Endothelial cell of umbilical vein (primary cell): ENCODE results near the gene INO80C. TPM values are rescaled to one million over a fixed set of nuclear protein-coding genes. Genes with fewer than 3 reads are reported as not detected.

ENCODE experiments used
- BruUV-seq: library from RNA; stranded (reverse); fragments of 400-500 nt; replicated peaks from 2 replicates; lab custom pipeline; 2021; lab: Mats Ljungman, UMichigan
- CTCF ChIA-PET: fragments of 300-600, 350-600 bp; sonication (Branson Sonifier 250); formaldehyde crosslinking; loops from one replicate; lab custom pipeline; 2021; ENCODE audit warnings: antibody characterized with exemption, inconsistent platforms; lab: Charles Lee
- POLR2A ChIA-PET: fragments of 300-600, 350-600 bp; sonication (Branson Sonifier 250); formaldehyde crosslinking; loops from one replicate; lab custom pipeline; 2021; ENCODE audit warnings: antibody characterized with exemption, inconsistent platforms; lab: Charles Lee
- DNase-seq: peaks from one replicate; pipeline ENCODE4 v3.0.0-alpha.2; 2011; ENCODE audit warnings: low read depth, low spot score
- FAIRE-seq: peaks from 2 replicates; lab custom pipeline; 2011; peaks lifted over from hg19 to GRCh38; lab: Jason Lieb, UNC
- H2AFZ ChIP-seq: 2 replicates; pipeline ENCODE4 v1.6.0; 2012; ENCODE audit warnings: low read depth, low read length, control low read depth, inconsistent platforms
- H3K27ac ChIP-seq: 2 replicates; pipeline ENCODE4 v1.5.1; 2011; ENCODE audit warnings: low read depth, mild to moderate bottlenecking, control low read depth, low read length, moderate library complexity; ENCODE audit not compliant: insufficient read depth
- H3K27me3 ChIP-seq, 2 experiments: 2 replicates each; pipeline versions ENCODE4 v1.6.0 to v1.6.1; 2011; ENCODE audit warnings: low read length in 2 of 2, mixed read lengths in 1 of 2; ENCODE audit not compliant: control insufficient read depth in 2 of 2, insufficient read depth in 2 of 2
- H3K36me3 ChIP-seq, 2 experiments: 2 replicates in 1 of 2; 3 replicates in 1 of 2; pipeline ENCODE4 v1.5.1; 2011; ENCODE audit warnings: low read length in 2 of 2, mild to moderate bottlenecking in 1 of 2, moderate library complexity in 1 of 2; ENCODE audit not compliant: control insufficient read depth in 2 of 2, insufficient read depth in 2 of 2; ENCODE audit errors: extremely low read depth in 1 of 2
- H3K4me1 ChIP-seq: 3 replicates; pipeline ENCODE4 v1.5.1; 2011; ENCODE audit warnings: mild to moderate bottlenecking, low read length; ENCODE audit not compliant: control insufficient read depth, insufficient read depth; ENCODE audit errors: extremely low read depth
- H3K4me2 ChIP-seq: 2 replicates; pipeline ENCODE4 v1.6.1; 2011; ENCODE audit warnings: low read length, control low read depth, mixed read lengths; ENCODE audit not compliant: insufficient read depth
- H3K4me3 ChIP-seq, 3 experiments: fragments of 200-600 bp in 1 of 3; sonication (generic), shearing (Covaris generic) in 1 of 3; replicated peaks in 1 of 3; 2 replicates each; pipeline ENCODE4 v1.5.1; 2011 to 2016; ENCODE audit warnings: control low read depth in 3 of 3, low read length in 3 of 3, mild to moderate bottlenecking in 2 of 3, inconsistent platforms in 1 of 3, low read depth in 1 of 3, moderate library complexity in 1 of 3; ENCODE audit not compliant: insufficient read depth in 1 of 3
- H3K79me2 ChIP-seq: 2 replicates; pipeline ENCODE4 v1.6.0; 2012; ENCODE audit warnings: low read length, inconsistent platforms; ENCODE audit not compliant: control insufficient read depth, insufficient read depth
- H3K9ac ChIP-seq: replicated peaks from 2 replicates; pipeline ENCODE3; 2011; ENCODE audit warnings: low read length, control low read depth; ENCODE audit not compliant: insufficient read depth; ENCODE audit errors: extremely low read depth
- H3K9me1 ChIP-seq: replicated peaks from 3 replicates; pipeline ENCODE4 v1.6.0; 2011; ENCODE audit warnings: mild to moderate bottlenecking, low read length; ENCODE audit not compliant: control insufficient read depth, insufficient read depth; ENCODE audit errors: extremely low read depth
- H3K9me3 ChIP-seq: replicated peaks from 2 replicates; pipeline ENCODE4 v1.5.1; 2012; ENCODE audit warnings: low read length, inconsistent platforms; ENCODE audit not compliant: control insufficient read depth, insufficient read depth
- H4K20me1 ChIP-seq: replicated peaks from 2 replicates; pipeline ENCODE3; 2011; ENCODE audit warnings: mild to moderate bottlenecking, low read length; ENCODE audit not compliant: control insufficient read depth, insufficient read depth; ENCODE audit errors: extremely low read depth
- CTCF ChIP-seq, 2 donors: IDR thresholded peaks; 1 replicate in 1 of 2; 2 replicates in 1 of 2; pipeline ENCODE4 v1.5.1; 2011; ENCODE audit warnings: low read length in 2 of 2, mild to moderate bottlenecking in 2 of 2, moderate library complexity in 2 of 2, control low read depth in 1 of 2, inconsistent platforms in 1 of 2, low read depth in 1 of 2; ENCODE audit not compliant: insufficient read depth in 1 of 2; ENCODE audit errors: extremely low read depth in 1 of 2
- EZH2 ChIP-seq: IDR thresholded peaks from 2 replicates; pipeline ENCODE4 v1.6.1; 2012; ENCODE audit warnings: borderline replicate concordance, low read depth, mild to moderate bottlenecking, moderate library complexity, low read length, inconsistent platforms; ENCODE audit not compliant: severe bottlenecking
- FOS ChIP-seq: IDR thresholded peaks from 2 replicates; pipeline ENCODE4 v1.6.1; 2011; ENCODE audit warnings: mild to moderate bottlenecking, low read length, moderate library complexity, borderline replicate concordance; ENCODE audit not compliant: insufficient read depth
- GATA2 ChIP-seq: IDR thresholded peaks from 2 replicates; pipeline ENCODE4 v1.7.0; 2011; ENCODE audit warnings: low read depth, mild to moderate bottlenecking, moderate library complexity, mixed read lengths, low read length; ENCODE audit not compliant: insufficient read length, insufficient read depth
- MAX ChIP-seq: IDR thresholded peaks from 2 replicates; pipeline ENCODE4 v1.6.1; 2011; ENCODE audit not compliant: insufficient read depth, insufficient read length
- MYC ChIP-seq: IDR thresholded peaks from one replicate; pipeline ENCODE4 v1.6.1; 2011; ENCODE audit warnings: mild to moderate bottlenecking, low read depth, low read length
- POLR2A ChIP-seq: IDR thresholded peaks from 2 replicates; pipeline ENCODE4 v1.6.1; 2012; ENCODE audit warnings: low read depth, mild to moderate bottlenecking, control low read depth, low read length
- POLR2AphosphoS5 ChIP-seq: IDR thresholded peaks from 2 replicates; pipeline ENCODE4 v1.6.1; 2012; ENCODE audit warnings: low read depth, mild to moderate bottlenecking, control low read depth, low read length, moderate library complexity; ENCODE audit not compliant: insufficient read depth
- dilution Hi-C: fragments of 300-500 bp; cut with MboI; formaldehyde crosslinking; loops from one replicate; pipeline ENCODE4 v1.15.0; 2019; ENCODE audit warnings: low sequenced_read_pairs; ENCODE audit not compliant: extremely low pct_ligation_motif_present
- intact Hi-C: fragments of 100-400 bp; cut with micrococcal nuclease; formaldehyde crosslinking; loops from one replicate; pipeline ENCODE4 v1.10.0; 2022
- polyA plus RNA-seq, 4 experiments: library from polyadenylated mRNA; depleted of rRNA in 3 of 4; stranded (reverse) in 3 of 4; unstranded in 1 of 4; fragments of >200 nt; gene quantifications; 2 replicates each; pipeline versions ENCODE4 v1.2.1 to v1.2.3, GENCODE V29; 2011 to 2012; ENCODE audit warnings: missing spikeins in 1 of 4
- total RNA-seq: library from RNA; stranded (reverse); gene quantifications from 2 replicates; pipeline ENCODE4 v1.2.3, GENCODE V29; 2021

Gene INO80C
- total and polyA plus RNA-seq, 2 donors (not counting 3 experiments of a cell fraction or from before 2014, with no cell fraction given): 43.4 to 56.0 TPM

- no peak for TF ChIP-seq POLR2A
- TF ChIP-seq FOS: no peak
- TF ChIP-seq EZH2: no peak
- no peak for TF ChIP-seq GATA2
- TF ChIP-seq CTCF (IDR thresholded peaks at IDR 0.05; ENCODE audit: extremely low read depth in 1 of 2, insufficient read depth in 1 of 2, low read depth in 1 of 2, low read length in 2 of 2): no peak
- TF ChIP-seq POLR2AphosphoS5: no peak
- no peak for TF ChIP-seq MAX
- TF ChIP-seq MYC: no peak
- Histone ChIP-seq H3K9ac (no peak overlapping the region), H3K36me3 (no peaks in the 10 kb centered on the region), H3K79me2 (no peaks in the 10 kb centered on the region), H3K4me2 (no peak overlapping the region), H3K9me1 (no peaks in the 10 kb centered on the region), H3K9me3 (no peaks in the 10 kb centered on the region), H3K27ac (no peak overlapping the region), H3K4me1 (no peaks in the 10 kb centered on the region), H2AFZ (no peak overlapping the region), H4K20me1 (no peaks in the 10 kb centered on the region), H3K27me3 (no peaks in the 10 kb centered on the region), H3K4me3 (no peak overlapping the region)
- intact Hi-C loops: no loop called here
- FAIRE-seq (no peak), DNase-seq (no peak)
- no TSS peak for BruUV-seq
- ChIA-PET CTCF (no interaction called here), POLR2A (no interaction called here)
- dilution Hi-C loops: no loop called here
Observed at GRCh38 chr18:35535297-35535696, 37.5 kb upstream of the INO80C start.
